NCI-H187 treated with DMSO at 0.1 percent for 48 hours (cell line): Measurements from ENCODE around the gene SYNRG.
"Not testable (repeated sequence)": the region's sequence is repeated elsewhere in the genome, so short reads cannot be mapped to it uniquely, and the experiment has no call there.

Source experiments
- DNase-seq: peaks from one replicate; lab custom pipeline; 2025; lab: John Stamatoyannopoulos, UW

Gene SYNRG

GRCh38 chr17:37543637-37544052 is 65.6 kb downstream of the SYNRG start:
- DNase-seq = no peak

- DNase-seq = no peak
Observed at GRCh38 chr17:37541880-37542660, 67.1 kb downstream of the SYNRG start.

GRCh38 chr17:37538981-37539659 is 70.1 kb downstream of the SYNRG start:
- no peak for DNase-seq

- DNase-seq = no peak
Observed at GRCh38 chr17:37535906-37536305, 73.3 kb downstream of the SYNRG start.

- no peak for DNase-seq
Observed at GRCh38 chr17:37532756-37533155, 76.5 kb downstream of the SYNRG start.

GRCh38 chr17:37530420-37530819 is 78.8 kb downstream of the SYNRG start:
- no peak for DNase-seq

GRCh38 chr17:37527249-37527851 is 81.9 kb downstream of the SYNRG start:
- peak; percentile 4 for DNase-seq

- no peak for DNase-seq
Observed at GRCh38 chr17:37523715-37524219, 85.5 kb downstream of the SYNRG start.

- no peak for DNase-seq
Observed at GRCh38 chr17:37521821-37522220, 87.4 kb downstream of the SYNRG start.

- DNase-seq = no peak
Observed at GRCh38 chr17:37520174-37520573, 89.0 kb downstream of the SYNRG start.

- no peak for DNase-seq
Observed at GRCh38 chr17:37519251-37519985, 89.8 kb downstream of the SYNRG start.

GRCh38 chr17:37518826-37519225 is 90.4 kb downstream of the SYNRG start:
- no peak for DNase-seq

- DNase-seq = no peak
Observed at GRCh38 chr17:37517881-37518280, 91.3 kb downstream of the SYNRG start.

- DNase-seq = no peak
Observed at GRCh38 chr17:37516127-37516571, 93.1 kb downstream of the SYNRG start.

GRCh38 chr17:37513711-37514110 is 95.5 kb downstream of the SYNRG start:
- no peak for DNase-seq

GRCh38 chr17:37512442-37513068 is 96.7 kb downstream of the SYNRG start:
- DNase-seq = no peak

GRCh38 chr17:37511642-37512041 is 97.6 kb downstream of the SYNRG start:
- DNase-seq = not testable (repeated sequence)

GRCh38 chr17:37510056-37510455 is 99.2 kb downstream of the SYNRG start:
- DNase-seq = no peak

- no peak for DNase-seq
Observed at GRCh38 chr17:37507111-37507510, 102.1 kb downstream of the SYNRG start.

- no peak for DNase-seq
Observed at GRCh38 chr17:37506678-37507077, 102.5 kb downstream of the SYNRG start.

- DNase-seq = no peak
Observed at GRCh38 chr17:37505333-37505732, 103.9 kb downstream of the SYNRG start.

GRCh38 chr17:37503148-37503547 is 106.1 kb downstream of the SYNRG start:
- DNase-seq = no peak
